Stimulated activated CD8-positive, alpha-beta memory T cell treated with anti-CD3 and anti-CD28 coated beads, Interleukin-15, amount 100 ng/mL, for 24 hours (primary cell): ENCODE measurements around the gene OASL.

ENCODE experiments used
- DNase-seq: peaks from one replicate; pipeline ENCODE4 v3.0.0-alpha.2; 2020; ENCODE audit warnings: low read depth

Gene OASL

DNA sequence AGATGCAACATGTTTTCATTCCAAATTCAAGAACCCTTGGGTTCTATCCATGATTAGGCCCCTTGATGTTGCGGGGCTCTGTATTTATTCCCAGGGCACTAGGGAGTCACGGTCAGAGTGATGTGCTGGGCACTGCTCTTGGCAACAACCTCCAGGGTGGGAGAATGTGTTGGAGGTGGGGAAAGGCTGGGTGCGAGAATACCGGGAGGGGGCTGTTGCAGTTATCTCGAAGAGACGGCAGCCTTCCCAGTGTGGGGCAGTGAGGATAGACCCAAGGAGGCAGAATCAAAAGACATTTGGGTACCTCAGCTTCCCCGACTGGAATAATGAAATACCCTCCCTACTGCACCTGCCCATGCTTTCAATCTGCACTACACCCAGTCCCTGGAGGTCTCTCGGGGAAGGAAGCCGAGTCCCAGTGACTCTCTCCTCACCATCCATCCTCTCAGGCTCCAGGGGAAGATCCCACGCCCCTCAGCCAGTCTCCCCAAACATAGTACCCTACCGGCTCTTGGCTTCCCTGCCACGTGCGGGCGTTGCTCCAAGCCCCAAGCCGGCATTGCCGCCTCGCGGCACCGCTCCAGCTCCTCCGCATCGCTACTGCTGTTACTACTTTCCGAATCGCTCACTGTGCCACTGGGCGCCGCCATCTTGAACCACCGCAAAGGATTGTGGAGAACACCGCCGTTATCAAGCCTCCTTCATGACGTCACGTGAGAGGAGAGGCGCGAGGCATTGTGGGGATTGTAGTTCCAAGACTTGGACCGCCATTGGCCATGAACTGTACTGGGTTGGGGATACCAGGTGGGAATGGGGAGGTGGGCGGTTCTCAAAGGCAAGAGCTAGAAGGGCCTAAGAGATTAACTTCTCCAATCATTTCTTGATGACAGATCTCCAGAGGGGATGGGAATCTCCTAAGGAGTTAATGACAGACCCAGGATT, 22.9 kb downstream of the OASL start, which contains the start of gene C12orf43:
Gene C12orf43, minus strand, starts transcription at position 663 of the 942 bp plus-strand sequence. Its CDS starts 13 bp downstream, at position 650.
- peak; percentile 68 for DNase-seq

DNA sequence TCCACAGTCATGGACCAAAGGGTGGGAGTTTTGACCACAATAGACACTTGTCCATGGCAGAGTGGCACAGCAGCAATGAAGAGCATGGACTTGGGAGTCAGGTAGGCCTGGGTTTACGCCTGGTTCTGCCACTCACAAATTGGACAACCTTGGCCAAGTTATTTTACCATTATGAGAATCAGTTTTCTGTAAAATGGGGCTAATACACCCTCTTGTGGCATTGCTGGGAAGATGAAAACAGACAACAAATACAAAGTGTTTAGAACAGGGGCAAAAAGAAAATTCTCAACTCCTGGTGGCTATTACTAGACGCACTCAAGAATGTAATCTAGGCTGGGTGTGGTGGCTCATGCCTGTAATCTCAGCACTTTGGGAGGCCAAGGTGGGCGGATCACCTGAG, 25.3 kb downstream of the OASL start:
- DNase-seq: no peak

DNA sequence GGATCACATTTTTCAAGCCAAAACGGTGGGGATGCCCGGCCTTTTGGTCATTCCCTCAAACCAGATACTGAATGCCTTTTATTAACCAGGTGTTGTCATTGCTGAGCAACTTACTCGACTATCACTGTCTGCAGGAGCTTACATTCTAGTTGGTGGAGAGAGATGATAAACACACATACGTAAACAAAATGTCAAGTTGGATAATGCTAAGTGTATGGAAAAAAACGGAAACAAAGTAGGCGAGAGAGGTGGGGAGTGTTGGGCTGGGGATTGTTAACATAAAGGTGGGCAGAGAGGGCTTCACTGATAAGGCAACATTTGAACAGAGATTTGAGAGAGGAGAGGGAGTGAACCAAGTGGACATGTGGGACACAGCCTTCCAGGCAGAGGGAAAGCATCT, 27.2 kb downstream of the OASL start:
- no peak for DNase-seq

DNA sequence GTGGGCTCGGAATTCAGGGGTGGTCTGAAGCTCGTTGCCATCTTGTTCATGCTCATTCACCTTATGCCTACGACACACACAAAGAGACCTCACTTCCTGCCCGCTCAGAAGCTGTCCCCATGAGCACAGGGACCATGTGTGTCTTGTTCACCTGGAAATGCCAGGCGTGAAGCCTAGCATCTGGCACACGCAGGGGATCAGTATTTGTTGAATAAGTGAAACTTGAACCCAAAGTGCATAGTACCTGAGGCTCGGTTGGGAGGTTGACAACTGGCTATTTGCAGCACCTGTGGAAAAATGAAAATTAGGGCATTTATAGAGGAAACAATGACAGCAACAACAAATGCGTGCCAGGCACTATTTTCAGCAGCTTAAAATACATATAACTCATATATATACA, 28.2 kb downstream of the OASL start:
- no peak for DNase-seq

DNA sequence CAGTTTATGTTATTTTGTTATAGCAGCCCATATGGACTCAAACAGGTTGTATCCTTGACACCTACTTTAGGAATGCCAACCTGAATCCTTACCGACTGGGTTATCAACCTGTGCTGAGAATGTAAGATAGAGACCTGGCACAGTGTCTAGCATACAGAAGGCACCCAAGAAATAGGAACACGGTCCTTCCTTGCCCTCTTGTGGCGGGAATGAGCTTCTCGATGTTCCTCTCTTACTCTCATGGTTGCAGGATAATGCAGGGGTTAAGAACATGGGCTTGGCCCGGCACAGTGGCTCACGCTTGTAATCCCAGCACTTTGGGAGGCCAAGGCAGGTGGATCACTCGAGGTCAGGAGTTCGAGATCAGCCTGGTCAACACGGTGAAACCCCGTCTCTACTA, 29.3 kb downstream of the OASL start:
- no peak for DNase-seq

DNA sequence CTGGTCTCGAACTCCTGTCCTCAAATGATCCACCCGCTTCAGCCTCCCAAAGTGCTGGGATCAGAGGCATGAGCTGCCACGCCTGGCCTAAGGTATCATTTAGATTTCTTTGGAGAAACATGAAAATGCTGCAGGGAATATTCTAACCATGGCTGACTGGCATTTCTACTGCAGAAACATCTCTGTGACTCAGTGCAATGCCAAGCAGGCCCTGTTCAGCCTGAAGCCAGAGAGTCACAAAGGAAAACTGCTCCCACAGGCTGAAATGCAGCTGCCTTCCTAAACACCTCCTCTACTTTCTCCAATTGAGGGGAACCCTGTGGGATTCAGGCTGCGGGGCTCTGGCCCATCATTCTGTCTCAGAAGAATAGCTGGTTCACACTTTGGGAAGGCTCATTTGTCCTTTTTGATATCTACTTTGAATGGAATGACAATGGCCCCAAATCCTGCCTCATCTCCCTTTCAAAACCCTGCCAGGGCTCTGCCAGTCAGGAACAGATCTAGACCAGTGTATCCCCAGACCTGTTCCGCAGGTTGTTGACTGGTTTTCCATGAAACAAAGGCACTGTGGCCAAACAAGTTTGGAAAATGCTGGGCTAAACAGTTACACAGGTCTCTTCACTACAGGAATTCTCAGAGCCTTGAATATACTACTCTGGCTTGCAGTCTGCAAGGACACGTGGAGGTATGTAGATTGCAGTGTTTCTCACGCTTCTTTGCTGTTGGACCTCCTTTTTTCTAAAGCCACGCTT, 30.5 kb downstream of the OASL start:
- DNase-seq: no peak

DNA sequence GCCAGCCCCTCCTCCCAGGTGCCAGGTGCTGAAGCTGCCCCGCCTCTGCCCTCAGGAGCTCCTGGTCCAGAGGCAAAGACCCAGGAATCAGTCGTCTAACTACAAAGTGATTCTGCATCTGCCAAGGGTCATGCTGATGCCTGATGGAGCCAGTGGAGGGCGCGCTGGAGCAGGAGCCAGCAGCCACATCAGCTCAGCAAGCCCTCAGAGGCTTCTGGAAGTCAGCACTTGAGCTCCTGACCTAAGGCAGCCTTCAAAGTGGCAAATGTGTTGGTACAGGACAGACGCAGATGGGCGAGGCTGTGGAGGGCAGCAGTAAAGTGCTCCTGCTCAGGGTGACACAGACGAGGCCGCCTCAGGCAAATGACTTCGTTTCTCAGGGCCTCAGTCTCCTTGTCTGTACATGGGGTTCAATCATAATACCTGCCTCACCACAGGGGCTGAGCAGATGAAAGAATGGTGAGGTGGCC, 33.7 kb downstream of the OASL start:
- no peak for DNase-seq

DNA sequence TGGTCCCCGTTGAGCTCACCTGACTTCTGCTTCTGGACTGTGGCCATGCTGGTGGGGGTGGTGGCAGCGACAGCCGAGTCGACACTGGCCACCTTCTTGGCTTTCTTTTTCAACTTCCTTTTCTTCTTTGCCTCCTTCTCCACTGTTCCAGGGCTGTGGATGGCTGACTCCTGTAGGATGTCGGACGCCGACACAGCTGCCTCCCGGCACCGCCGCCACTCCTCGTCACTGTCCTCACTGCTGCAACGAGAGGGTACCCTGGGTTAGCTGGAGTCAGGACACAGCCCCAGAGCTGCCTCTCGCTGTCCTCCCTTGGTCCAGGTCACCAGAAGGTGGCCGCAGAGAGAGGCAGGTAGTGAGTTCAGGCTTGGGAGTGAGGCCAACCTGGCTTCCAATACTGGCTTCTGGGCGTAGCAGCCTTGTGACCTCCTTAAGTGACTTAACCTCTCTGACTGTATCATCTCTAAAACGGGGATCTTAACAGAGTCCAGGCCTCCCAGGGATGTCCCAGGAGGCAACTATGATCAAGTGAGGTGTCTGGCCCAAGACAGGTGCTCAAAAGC, 34.7 kb downstream of the OASL start:
- no peak for DNase-seq

DNA sequence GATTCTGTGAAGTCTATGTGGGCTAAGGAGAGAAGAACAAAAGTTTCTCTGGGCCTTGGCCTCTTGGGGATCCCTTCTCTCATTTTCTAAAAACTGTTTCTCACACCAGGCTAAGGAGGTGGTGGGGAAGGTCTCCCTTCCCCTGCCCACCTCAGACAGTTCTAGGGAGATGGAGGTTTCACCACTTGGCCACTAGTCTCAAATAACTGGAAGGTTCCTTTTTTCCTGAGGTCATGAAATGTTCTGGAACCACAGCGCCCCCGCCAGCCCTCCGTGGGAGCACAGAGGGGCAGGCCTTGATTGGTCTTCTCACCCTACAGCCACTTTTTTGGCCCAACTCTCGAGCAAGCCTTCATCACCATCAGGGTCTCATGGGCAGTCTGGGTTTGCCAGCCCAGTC, 35.4 kb downstream of the OASL start:
- DNase-seq: no peak

DNA sequence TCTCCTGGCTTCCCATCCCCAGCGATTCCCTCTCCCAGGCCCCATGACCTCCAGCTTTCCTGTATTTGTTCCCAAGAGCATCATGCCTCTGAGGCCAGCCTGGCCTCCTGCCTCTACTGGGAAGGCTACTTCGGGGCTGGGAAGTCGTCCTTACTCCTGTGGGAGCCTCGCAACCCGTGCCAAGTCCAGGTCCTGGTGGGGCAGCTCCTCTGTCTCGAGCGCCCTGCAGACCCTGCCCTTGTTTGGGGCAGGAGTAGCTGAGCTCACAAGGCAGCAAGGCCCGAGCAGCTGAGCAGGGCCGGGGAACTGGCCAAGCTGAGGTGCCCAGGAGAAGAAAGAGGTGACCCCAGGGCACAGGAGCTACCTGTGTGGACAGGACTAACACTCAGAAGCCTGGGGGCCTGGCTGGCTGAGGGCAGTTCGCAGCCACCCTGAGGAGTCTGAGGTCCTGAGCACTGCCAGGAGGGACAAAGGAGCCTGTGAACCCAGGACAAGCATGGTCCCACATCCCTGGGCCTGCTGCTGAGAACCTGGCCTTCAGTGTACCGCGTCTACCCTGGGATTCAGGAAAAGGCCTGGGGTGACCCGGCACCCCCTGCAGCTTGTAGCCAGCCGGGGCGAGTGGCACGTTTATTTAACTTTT, 37.1 kb downstream of the OASL start:
- no peak for DNase-seq

DNA sequence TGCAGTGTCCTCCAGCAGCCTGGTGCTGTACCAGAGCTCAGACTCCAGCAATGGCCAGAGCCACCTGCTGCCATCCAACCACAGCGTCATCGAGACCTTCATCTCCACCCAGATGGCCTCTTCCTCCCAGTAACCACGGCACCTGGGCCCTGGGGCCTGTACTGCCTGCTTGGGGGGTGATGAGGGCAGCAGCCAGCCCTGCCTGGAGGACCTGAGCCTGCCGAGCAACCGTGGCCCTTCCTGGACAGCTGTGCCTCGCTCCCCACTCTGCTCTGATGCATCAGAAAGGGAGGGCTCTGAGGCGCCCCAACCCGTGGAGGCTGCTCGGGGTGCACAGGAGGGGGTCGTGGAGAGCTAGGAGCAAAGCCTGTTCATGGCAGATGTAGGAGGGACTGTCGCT, 38.0 kb downstream of the OASL start:
- no peak for DNase-seq

DNA sequence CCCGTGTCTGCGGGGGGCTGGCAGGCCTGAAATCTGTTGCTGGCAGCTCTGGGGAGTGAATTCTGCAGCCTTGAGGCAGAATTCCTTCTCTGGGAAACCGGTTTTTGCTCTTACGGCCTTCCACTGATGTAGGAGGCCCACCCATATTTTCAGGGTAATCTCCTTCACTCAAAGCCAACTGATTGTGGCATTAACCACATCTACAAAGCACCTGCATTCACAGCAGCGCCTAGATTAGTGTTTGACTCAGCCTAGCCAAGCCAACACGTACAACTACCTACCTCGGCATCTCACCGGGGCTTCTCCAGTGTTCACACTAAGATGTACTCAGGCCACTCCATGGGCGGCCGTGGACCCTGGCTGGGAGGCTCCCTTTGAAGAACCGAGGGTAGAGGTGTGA, 38.5 kb downstream of the OASL start:
- DNase-seq: no peak

DNA sequence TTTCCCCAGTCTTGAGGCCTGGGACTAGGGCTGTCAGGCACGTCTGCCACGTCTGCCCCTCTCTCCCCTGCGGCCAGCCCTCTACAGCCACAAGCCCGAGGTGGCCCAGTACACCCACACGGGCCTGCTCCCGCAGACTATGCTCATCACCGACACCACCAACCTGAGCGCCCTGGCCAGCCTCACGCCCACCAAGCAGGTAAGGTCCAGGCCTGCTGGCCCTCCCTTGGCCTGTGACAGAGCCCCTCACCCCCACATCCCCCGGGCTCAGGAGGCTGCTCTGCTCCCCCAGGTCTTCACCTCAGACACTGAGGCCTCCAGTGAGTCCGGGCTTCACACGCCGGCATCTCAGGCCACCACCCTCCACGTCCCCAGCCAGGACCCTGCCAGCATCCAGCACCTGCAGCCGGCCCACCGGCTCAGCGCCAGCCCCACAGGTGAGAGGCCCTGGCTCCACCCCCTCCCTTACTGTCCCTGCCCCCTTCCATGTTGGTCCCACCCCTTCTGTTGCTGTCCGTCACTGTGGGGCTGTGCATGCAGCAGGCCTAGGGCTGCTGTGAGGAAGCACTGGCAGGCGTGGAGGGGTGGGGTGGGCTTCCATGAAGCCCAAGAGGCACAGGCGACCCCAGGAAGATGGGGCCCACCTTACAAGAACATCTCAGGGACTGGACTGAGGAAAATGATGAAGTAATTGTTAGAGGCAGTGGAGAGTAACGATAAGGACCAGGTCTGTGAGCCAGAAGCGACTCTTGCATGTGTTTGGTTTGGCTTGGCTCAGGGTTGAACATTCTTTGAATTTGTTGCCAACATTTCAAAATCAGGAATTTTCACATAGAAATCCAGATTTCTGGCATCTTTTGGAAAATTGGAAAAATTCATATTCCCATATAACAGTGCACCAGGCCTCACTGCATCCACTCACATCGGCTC, 39.6 kb downstream of the OASL start:
- no peak for DNase-seq

DNA sequence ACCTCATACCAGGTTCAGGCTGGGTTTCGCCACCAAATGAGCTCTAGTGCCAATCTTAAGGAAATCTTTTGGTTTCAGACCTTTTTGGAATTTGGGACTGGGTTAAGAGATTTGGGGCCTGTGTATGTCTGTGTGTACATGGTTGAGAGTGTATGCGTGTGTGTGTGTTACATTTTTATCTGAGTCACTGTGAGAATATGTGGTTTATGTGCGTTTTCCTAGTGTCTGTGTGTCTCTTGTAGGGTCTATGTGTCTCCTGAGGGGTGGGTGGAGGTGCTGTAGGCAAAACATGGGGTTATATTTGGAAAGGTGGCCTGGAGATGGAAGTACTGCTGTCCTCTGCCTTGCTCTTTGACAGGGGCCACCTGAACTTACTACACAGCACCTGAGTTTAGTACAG, 40.6 kb downstream of the OASL start:
- no peak for DNase-seq

DNA sequence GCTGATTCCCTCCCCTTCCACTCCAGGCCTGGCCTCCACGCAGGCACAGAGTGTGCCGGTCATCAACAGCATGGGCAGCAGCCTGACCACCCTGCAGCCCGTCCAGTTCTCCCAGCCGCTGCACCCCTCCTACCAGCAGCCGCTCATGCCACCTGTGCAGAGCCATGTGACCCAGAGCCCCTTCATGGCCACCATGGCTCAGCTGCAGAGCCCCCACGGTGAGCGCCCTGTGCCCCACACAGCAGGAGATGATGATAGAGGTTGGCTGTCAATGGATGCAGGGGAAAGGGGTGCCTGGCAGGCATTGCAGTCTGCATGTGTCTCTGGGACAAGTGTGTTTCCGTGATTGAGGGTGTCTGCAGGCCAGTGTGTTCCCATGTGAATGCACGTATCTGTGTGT, 41.6 kb downstream of the OASL start:
- no peak for DNase-seq

DNA sequence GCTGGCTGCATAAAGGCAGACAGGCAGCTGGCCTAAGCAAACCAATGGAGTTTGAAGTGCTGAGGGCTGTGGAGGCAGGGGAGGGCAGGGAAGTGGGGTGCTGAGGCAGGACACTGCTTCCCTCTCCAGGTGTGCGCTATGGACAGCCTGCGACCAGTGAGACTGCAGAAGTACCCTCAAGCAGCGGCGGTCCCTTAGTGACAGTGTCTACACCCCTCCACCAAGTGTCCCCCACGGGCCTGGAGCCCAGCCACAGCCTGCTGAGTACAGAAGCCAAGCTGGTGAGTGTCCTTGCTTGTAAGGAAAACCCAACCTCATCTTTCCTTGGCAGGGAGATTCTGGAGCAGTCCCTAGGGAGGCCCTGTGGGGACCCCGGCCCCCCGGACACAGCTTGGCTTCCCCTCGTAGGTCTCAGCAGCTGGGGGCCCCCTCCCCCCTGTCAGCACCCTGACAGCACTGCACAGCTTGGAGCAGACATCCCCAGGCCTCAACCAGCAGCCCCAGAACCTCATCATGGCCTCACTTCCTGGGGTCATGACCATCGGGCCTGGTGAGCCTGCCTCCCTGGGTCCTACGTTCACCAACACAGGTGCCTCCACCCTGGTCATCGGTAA, 42.8 kb downstream of the OASL start:
- no peak for DNase-seq

DNA sequence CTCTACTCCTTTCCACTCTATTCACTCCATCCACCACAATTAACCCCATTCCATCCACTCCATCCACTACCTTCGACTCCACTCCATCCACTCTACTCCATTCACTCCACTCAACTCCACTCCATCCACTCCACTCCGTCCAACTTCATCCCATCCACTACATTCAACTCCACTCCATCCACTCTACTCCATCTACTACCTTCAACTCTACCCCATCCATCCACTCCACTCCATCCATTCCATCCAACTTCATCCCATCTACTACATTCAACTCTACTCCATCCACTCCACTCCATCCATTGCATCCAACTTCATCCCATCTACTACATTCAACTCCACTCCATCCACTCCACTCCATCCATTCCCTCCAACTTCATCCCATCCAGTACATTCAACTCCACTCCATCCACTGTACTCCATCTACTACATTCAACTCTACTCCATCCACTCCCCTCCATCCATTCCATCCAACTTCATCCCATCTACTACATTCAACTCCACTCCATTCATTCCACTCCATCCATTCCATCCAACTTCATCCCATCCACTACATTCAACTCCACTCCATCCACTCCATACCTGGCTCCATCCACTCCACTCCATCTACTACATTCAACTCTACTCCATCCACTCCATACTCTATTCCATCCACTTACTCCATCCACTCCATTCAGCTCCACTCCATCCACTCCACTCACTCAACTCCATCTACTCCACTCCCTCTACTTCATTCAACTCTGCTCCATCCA, 44.3 kb downstream of the OASL start:
- no peak for DNase-seq

DNA sequence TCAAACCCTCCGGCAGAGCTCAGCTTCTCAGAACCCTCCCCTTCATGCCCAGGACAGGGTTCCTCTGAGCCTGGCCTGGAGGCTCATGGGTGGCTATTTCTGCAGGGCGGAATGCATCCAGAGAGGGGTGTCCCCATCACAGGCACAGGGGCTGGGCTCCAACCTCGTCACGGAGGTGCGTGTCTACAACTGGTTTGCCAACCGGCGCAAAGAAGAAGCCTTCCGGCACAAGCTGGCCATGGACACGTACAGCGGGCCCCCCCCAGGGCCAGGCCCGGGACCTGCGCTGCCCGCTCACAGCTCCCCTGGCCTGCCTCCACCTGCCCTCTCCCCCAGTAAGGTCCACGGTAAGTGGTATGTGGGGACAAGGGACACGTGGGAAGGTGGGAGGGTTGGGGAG, 45.0 kb downstream of the OASL start:
- DNase-seq: no peak

DNA sequence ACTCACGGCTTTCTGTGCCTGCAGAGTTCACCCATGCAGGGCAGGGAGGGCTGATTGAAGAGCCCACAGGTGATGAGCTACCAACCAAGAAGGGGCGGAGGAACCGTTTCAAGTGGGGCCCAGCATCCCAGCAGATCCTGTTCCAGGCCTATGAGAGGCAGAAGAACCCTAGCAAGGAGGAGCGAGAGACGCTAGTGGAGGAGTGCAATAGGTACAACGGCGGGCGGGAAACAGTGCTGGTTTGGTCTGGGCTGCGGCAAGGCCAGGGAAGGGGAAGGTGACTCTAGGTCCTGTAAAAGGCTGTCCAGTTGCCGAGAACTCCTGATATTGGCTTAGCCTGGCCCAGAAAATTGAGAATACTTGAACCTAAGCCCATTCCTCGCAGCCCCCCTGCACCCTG, 45.5 kb downstream of the OASL start:
- DNase-seq: no peak

DNA sequence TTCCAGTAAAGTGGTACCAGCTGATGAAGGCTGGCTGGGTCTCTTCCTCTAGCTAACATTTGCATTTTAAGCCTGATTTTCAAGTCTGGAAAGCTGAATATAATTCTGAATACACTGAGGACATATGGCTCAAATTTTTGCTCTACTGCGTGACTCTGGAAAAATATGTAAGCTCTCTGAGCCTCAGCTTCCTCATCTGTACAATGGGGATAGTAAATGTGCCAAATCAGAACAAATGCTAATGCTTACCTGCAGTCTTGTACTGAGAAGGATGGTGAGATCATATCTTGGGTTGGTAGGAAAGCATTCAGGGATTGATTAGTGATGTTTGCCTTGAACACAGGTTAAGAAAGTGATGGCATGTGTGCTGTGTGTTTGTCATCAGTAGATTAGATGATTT, 46.1 kb downstream of the OASL start:
- no peak for DNase-seq
